Sigmoid colon (tissue), 7 donors: Measurements from ENCODE around the gene PRPF39. TPM values are rescaled to one million over a fixed set of nuclear protein-coding genes. Genes with fewer than 3 reads are reported as not detected.

Source experiments
- DNase-seq: peaks from one replicate; pipeline ENCODE4 v3.0.0-alpha.2; 2019
- H3K27ac ChIP-seq, 4 donors: fragments of 200-600 bp; sonication (generic); one replicate each; pipeline ENCODE4 v1.5.1; 2016 to 2019; ENCODE audit warnings: mild to moderate bottlenecking in 1 of 4
- H3K27me3 ChIP-seq, 3 donors: fragments of 200-600 bp; sonication (generic); one replicate each; pipeline ENCODE4 v1.5.1; 2019; ENCODE audit warnings: mild to moderate bottlenecking in 1 of 3
- H3K36me3 ChIP-seq, 4 donors: fragments of 200-600 bp; sonication (generic); one replicate each; pipeline ENCODE4 v1.5.1; 2016 to 2019
- H3K4me1 ChIP-seq, 4 donors: fragments of 200-600 bp; sonication (generic); one replicate each; pipeline ENCODE4 v1.5.1; 2017 to 2019
- H3K4me3 ChIP-seq, 4 donors: fragments of 200-600 bp; sonication (generic); one replicate each; pipeline ENCODE4 v1.5.1; 2017 to 2019; ENCODE audit warnings: mild to moderate bottlenecking in 2 of 4, moderate library complexity in 1 of 4
- H3K9me3 ChIP-seq, 4 donors: fragments of 200-600 bp in 3 of 4; sonication (generic) in 3 of 4; one replicate each; pipeline versions ENCODE4 v1.5.1 to v1.6.1; 2013 to 2019
- CTCF ChIP-seq, 4 experiments: fragments of 450-650 bp in 3 of 4; fragments of 200-600 bp in 1 of 4; IDR thresholded peaks; one replicate each; pipeline ENCODE4 v1.5.1; 2016 to 2019; ENCODE audit warnings: antibody characterized with exemption in 4 of 4, mild to moderate bottlenecking in 3 of 4, moderate library complexity in 2 of 4
- EP300 ChIP-seq, 4 donors: sonication (generic); formaldehyde crosslinking; IDR thresholded peaks; one replicate each; pipeline ENCODE4 v1.6.1; 2017; ENCODE audit warnings: antibody characterized with exemption in 4 of 4
- POLR2A ChIP-seq, 2 donors: fragments of 450-650 bp; IDR thresholded peaks; one replicate each; pipeline ENCODE4 v1.6.1; 2016; ENCODE audit warnings: antibody characterized with exemption in 2 of 2, mild to moderate bottlenecking in 2 of 2, moderate library complexity in 2 of 2
- POLR2AphosphoS5 ChIP-seq, 4 donors: sonication (generic); formaldehyde crosslinking; IDR thresholded peaks; one replicate each; pipeline ENCODE4 v1.6.1; 2017; ENCODE audit warnings: antibody characterized with exemption in 4 of 4
- WGBS, 2 donors: extraction: QIAGEN DNeasy Blood & Tissue Kit; methylation state at CpG; one replicate each; pipeline ENCODE4 v1.1.7; 2013; 5-methylcytosine and 5-hydroxymethylcytosine counted together
- intact Hi-C: fragments of 100-400 bp; cut with DNase I; formaldehyde crosslinking; loops from one replicate; pipeline ENCODE4 v1.15.1; 2023
- polyA plus RNA-seq, 3 donors: library from polyadenylated mRNA; stranded (reverse); fragments of 200-250 nt; gene quantifications; one replicate each; pipeline ENCODE4 v1.2.3, GENCODE V29; 2013
- total RNA-seq, 4 donors: library from RNA; depleted of rRNA; stranded (reverse); fragments of >200 nt; gene quantifications; one replicate each; pipeline ENCODE4 v1.1.0, GENCODE V29; 2016
- donor health status: healthy with polysubstance abuse.
- donor health status: Bipolar disorder and iron deficiency.
- donor health status: healthy.

The PRPF39 gene
- total and polyA plus RNA-seq, 7 donors = 5.5 to 41.0 (median 23.2) TPM

- Histone ChIP-seq H3K27ac (no peak overlapping the region), H3K9me3 (no peaks in the 10 kb centered on the region), H3K27me3 (no peaks in the 10 kb centered on the region), H3K4me3 (no peak overlapping the region), H3K36me3 (peaks cover 23 to 99% (median 39%) of the 10 kb centered on the region in 4 donors), H3K4me1 (no peaks in the 10 kb centered on the region)
- TF ChIP-seq CTCF (IDR thresholded peaks at IDR 0.05) (no peak), EP300 (IDR thresholded peaks at IDR 0.05) (no peak), POLR2A (IDR thresholded peaks at IDR 0.05) (no peak), POLR2AphosphoS5 (IDR thresholded peaks at IDR 0.05) (no peak)
- 67 to 75% methylated on average over 3 of the region's 3 CpGs for WGBS, 2 donors
- intact Hi-C loops = no loop called here
- no peak for DNase-seq
Observed at GRCh38 chr14:45114327-45114726, 30.4 kb downstream of the PRPF39 start.

- Histone ChIP-seq H3K27ac (no peak overlapping the region), H3K27me3 (no peaks in the 10 kb centered on the region), H3K4me1 (no peaks in the 10 kb centered on the region), H3K9me3 (no peaks in the 10 kb centered on the region), H3K4me3 (no peak overlapping the region), H3K36me3 (peaks cover 28 to 100% (median 41%) of the 10 kb centered on the region in 4 donors)
- 78 to 92% methylated on average over 6 of the region's 6 CpGs for WGBS, 2 donors
- no peak for DNase-seq
- intact Hi-C loops = no loop called here
- TF ChIP-seq POLR2A (IDR thresholded peaks at IDR 0.05) (no peak), POLR2AphosphoS5 (IDR thresholded peaks at IDR 0.05) (no peak), CTCF (IDR thresholded peaks at IDR 0.05) (no peak), EP300 (IDR thresholded peaks at IDR 0.05) (no peak)
Observed at GRCh38 chr14:45118594-45118993, 34.7 kb downstream of the PRPF39 start.

DNA sequence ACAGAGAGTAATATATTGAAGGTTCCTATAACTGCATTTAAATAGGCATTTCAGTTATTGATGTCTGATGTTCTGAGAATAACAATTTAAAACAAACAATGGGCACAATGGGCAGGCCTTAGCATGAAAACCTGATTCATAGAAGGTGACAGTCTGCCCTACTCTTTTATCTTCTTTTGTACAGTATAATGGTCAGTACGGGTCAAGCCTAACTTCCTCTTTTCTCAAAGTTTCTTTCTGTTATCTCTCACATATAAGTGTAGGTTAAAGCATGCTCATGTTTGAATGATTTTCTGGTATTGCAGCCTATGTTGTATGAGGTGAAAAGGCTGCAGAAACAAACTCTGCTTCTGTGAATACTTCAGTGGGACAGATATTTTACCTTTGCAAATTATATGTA, 36.2 kb downstream of the PRPF39 start:
- no peak for TF ChIP-seq POLR2AphosphoS5 (IDR thresholded peaks at IDR 0.05)
- no peak for TF ChIP-seq POLR2A (IDR thresholded peaks at IDR 0.05)
- no peaks in the 10 kb centered on the region for H3K9me3 ChIP-seq
- no peaks in the 10 kb centered on the region for H3K4me1 ChIP-seq
- intact Hi-C loops = no loop called here
- no peak for DNase-seq
- no peaks in the 10 kb centered on the region for H3K27me3 ChIP-seq
- H3K36me3 ChIP-seq = peaks cover 17 to 98% (median 41%) of the 10 kb centered on the region in 4 donors
- H3K27ac ChIP-seq = no peak overlapping the region
- no peak overlapping the region for H3K4me3 ChIP-seq
- 58 to 90% methylated on average over 1 of the region's 1 CpG for WGBS, 2 donors

DNA sequence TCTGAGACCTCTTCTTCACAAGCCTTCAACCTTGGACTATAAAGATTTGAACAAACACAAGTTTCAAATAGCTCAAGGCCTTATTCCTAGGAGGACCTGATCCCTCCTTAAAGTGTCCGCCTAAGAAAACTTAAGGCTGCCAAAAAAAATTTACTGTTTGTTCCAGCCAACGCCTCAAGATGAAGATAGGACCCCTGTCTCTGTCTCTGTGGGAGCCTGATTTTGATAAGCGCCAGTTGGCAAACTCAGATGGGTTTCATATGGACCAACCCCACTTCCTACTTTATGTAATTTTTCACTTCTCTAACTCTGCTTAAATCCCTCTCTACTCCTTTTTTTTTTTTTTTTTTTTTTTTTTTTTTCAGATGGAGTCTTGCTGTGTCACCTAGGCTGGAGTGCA, 39.4 kb downstream of the PRPF39 start:
- H3K9me3 ChIP-seq = no peaks in the 10 kb centered on the region
- H3K27me3 ChIP-seq = no peaks in the 10 kb centered on the region
- WGBS, 2 donors = 96 to 98% methylated on average over 3 of the region's 3 CpGs
- no peak overlapping the region for H3K4me3 ChIP-seq
- peaks cover 9 to 95% (median 37%) of the 10 kb centered on the region in 4 donors for H3K36me3 ChIP-seq
- no peaks in the 10 kb centered on the region for H3K4me1 ChIP-seq
- intact Hi-C loops = no loop called here
- no peak overlapping the region for H3K27ac ChIP-seq
- TF ChIP-seq CTCF (IDR thresholded peaks at IDR 0.05) (no peak), POLR2A (IDR thresholded peaks at IDR 0.05) (no peak), EP300 (IDR thresholded peaks at IDR 0.05) (no peak), POLR2AphosphoS5 (IDR thresholded peaks at IDR 0.05) (no peak)
- no peak for DNase-seq

- peaks cover 6 to 87% (median 29%) of the 10 kb centered on the region in 4 donors for H3K36me3 ChIP-seq
Observed at GRCh38 chr14:45125754-45126153, 41.8 kb downstream of the PRPF39 start.

More at GRCh38 chr14:45125754-45126153, 41.8 kb downstream of the PRPF39 start:
- Histone ChIP-seq H3K9me3 (no peaks in the 10 kb centered on the region), H3K4me1 (no peaks in the 10 kb centered on the region), H3K4me3 (no peak overlapping the region), H3K27me3 (no peaks in the 10 kb centered on the region), H3K27ac (no peak overlapping the region)
- WGBS, 2 donors = 96% methylated on average over 2 of the region's 2 CpGs
- intact Hi-C loops = no loop called here
- no peak for DNase-seq
- TF ChIP-seq POLR2A (IDR thresholded peaks at IDR 0.05) = no peak
- TF ChIP-seq POLR2AphosphoS5 (IDR thresholded peaks at IDR 0.05) = no peak
- no peak for TF ChIP-seq EP300 (IDR thresholded peaks at IDR 0.05)
- no peak for TF ChIP-seq CTCF (IDR thresholded peaks at IDR 0.05)
